Ishikawa (cell line): ENCODE results near the gene FGF14.

Source experiments
- CEBPB ChIP-seq: IDR thresholded peaks from 2 replicates; pipeline ENCODE4 v1.6.1; 2012
- EP300 ChIP-seq: IDR thresholded peaks from 2 replicates; pipeline ENCODE4 v1.6.1; 2012; ENCODE audit warnings: borderline replicate concordance
- NFIC ChIP-seq: IDR thresholded peaks from 2 replicates; pipeline ENCODE4 v1.6.1; 2012
- TAF1 ChIP-seq: IDR thresholded peaks from 2 replicates; pipeline ENCODE4 v1.6.1; 2012; ENCODE audit warnings: low read depth, mild to moderate bottlenecking
- TCF12 ChIP-seq: IDR thresholded peaks from 2 replicates; pipeline ENCODE4 v1.6.1; 2012; ENCODE audit warnings: low read depth
- TEAD4 ChIP-seq: IDR thresholded peaks from 2 replicates; pipeline ENCODE4 v1.6.1; 2012
- YY1 ChIP-seq: IDR thresholded peaks from 2 replicates; pipeline ENCODE4 v1.6.1; 2012; ENCODE audit warnings: low read depth
- TF ChIP-seq, protein P1 (sequence below): IDR thresholded peaks from 2 replicates; pipeline ENCODE4 v1.6.1; 2012
- TF ChIP-seq, protein P2 (sequence below): IDR thresholded peaks from 2 replicates; pipeline ENCODE4 v1.6.1; 2012; ENCODE audit warnings: low read depth, mild to moderate bottlenecking

DNA sequence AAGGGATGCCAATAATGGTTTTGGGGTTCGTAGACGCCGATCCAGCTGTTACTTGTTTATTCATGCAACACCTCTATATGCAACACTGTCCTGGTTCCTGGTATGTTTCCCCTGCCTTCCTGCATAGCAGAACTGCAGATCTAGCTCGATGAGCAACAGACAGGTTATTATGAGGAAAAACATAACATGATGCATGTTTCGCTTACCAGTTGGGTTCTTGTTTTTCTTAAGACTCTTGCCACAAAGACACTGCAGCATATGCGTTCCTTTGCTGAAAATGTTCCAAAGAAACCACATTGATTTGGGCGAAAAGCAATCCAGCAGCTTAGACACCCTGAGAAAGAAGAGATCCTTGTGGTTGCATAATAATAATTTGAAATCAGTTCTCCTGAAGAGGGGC is 583 bp downstream of the FGF14 start:
- TF ChIP-seq TCF12 (no peak), TAF1 (no peak), CEBPB (no peak), YY1 (no peak), EP300 (no peak), NFIC (no peak), TEAD4 (no peak)
- TF ChIP-seq, protein P1, sequence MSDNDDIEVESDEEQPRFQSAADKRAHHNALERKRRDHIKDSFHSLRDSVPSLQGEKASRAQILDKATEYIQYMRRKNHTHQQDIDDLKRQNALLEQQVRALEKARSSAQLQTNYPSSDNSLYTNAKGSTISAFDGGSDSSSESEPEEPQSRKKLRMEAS: no peak
- TF ChIP-seq, protein P2, sequence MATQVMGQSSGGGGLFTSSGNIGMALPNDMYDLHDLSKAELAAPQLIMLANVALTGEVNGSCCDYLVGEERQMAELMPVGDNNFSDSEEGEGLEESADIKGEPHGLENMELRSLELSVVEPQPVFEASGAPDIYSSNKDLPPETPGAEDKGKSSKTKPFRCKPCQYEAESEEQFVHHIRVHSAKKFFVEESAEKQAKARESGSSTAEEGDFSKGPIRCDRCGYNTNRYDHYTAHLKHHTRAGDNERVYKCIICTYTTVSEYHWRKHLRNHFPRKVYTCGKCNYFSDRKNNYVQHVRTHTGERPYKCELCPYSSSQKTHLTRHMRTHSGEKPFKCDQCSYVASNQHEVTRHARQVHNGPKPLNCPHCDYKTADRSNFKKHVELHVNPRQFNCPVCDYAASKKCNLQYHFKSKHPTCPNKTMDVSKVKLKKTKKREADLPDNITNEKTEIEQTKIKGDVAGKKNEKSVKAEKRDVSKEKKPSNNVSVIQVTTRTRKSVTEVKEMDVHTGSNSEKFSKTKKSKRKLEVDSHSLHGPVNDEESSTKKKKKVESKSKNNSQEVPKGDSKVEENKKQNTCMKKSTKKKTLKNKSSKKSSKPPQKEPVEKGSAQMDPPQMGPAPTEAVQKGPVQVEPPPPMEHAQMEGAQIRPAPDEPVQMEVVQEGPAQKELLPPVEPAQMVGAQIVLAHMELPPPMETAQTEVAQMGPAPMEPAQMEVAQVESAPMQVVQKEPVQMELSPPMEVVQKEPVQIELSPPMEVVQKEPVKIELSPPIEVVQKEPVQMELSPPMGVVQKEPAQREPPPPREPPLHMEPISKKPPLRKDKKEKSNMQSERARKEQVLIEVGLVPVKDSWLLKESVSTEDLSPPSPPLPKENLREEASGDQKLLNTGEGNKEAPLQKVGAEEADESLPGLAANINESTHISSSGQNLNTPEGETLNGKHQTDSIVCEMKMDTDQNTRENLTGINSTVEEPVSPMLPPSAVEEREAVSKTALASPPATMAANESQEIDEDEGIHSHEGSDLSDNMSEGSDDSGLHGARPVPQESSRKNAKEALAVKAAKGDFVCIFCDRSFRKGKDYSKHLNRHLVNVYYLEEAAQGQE: no peak
